Gastroesophageal sphincter (tissue), 4 donors: ENCODE data around the gene FOXJ3. TPM values are rescaled to one million over a fixed set of nuclear protein-coding genes. Genes with fewer than 3 reads are reported as not detected.

Experiments used
- ATAC-seq: fragments of 150-250 bp; one replicate; pipeline ENCODE4 v1.9.1; 2016; ENCODE audit warnings: mild to moderate bottlenecking, moderate library complexity
- H3K27ac ChIP-seq, 4 donors: fragments of 200-600 bp; sonication (generic) in 3 of 4; 1 replicate in 3 of 4; 2 replicates in 1 of 4; pipeline ENCODE4 v1.5.1; 2016 to 2019
- H3K27me3 ChIP-seq: fragments of 200-600 bp; sonication (generic); one replicate; pipeline ENCODE4 v1.5.1; 2019
- H3K36me3 ChIP-seq, 2 donors: fragments of 200-600 bp; sonication (generic); one replicate each; pipeline ENCODE4 v1.5.1; 2019; ENCODE audit warnings: control low read depth in 1 of 2
- H3K4me1 ChIP-seq, 3 donors: fragments of 200-600 bp; sonication (generic); 1 replicate in 2 of 3; 2 replicates in 1 of 3; pipeline ENCODE4 v1.5.1; 2016 to 2019; ENCODE audit warnings: control low read depth in 2 of 3
- H3K4me3 ChIP-seq, 2 donors: fragments of 200-600 bp; sonication (generic); one replicate each; pipeline ENCODE4 v1.5.1; 2019; ENCODE audit warnings: mild to moderate bottlenecking in 1 of 2, moderate library complexity in 1 of 2
- H3K9me3 ChIP-seq, 3 donors: fragments of 200-600 bp; sonication (generic); one replicate each; pipeline ENCODE4 v1.5.1; 2017 to 2019; ENCODE audit warnings: control low read depth in 2 of 3
- EP300 ChIP-seq: sonication (generic); formaldehyde crosslinking; IDR thresholded peaks from one replicate; pipeline ENCODE4 v1.6.1; 2017; ENCODE audit warnings: antibody characterized with exemption, mild to moderate bottlenecking
- POLR2A ChIP-seq, 2 donors: fragments of 450-650 bp; IDR thresholded peaks; one replicate each; pipeline ENCODE4 v1.6.1; 2017; ENCODE audit warnings: antibody characterized with exemption in 2 of 2, mild to moderate bottlenecking in 2 of 2, moderate library complexity in 1 of 2
- POLR2AphosphoS5 ChIP-seq: sonication (generic); formaldehyde crosslinking; IDR thresholded peaks from one replicate; pipeline ENCODE4 v1.6.1; 2017; ENCODE audit warnings: antibody characterized with exemption
- WGBS, 2 donors: methylation state at CpG; one replicate each; pipeline ENCODE4 v1.1.5; 2018; ENCODE audit warnings: low coverage in 1 of 2; 5-methylcytosine and 5-hydroxymethylcytosine counted together
- total RNA-seq, 4 donors: library from RNA; depleted of rRNA; stranded (reverse); fragments of >200 nt; gene quantifications; one replicate each; pipeline ENCODE4 v1.1.0, GENCODE V29; 2016
- TF ChIP-seq, protein P1 (sequence below), 4 experiments: fragments of 200-600 bp in 2 of 4; fragments of 450-650 bp in 2 of 4; sonication (generic) in 1 of 4; IDR thresholded peaks; one replicate each; pipeline ENCODE4 v1.5.1; 2017 to 2019; ENCODE audit warnings: antibody characterized with exemption in 4 of 4, mild to moderate bottlenecking in 2 of 4, moderate library complexity in 2 of 4

FOXJ3 gene
- total RNA-seq, 4 donors from 2014 or later = 36.3 to 57.1 (median 41.4) TPM

DNA sequence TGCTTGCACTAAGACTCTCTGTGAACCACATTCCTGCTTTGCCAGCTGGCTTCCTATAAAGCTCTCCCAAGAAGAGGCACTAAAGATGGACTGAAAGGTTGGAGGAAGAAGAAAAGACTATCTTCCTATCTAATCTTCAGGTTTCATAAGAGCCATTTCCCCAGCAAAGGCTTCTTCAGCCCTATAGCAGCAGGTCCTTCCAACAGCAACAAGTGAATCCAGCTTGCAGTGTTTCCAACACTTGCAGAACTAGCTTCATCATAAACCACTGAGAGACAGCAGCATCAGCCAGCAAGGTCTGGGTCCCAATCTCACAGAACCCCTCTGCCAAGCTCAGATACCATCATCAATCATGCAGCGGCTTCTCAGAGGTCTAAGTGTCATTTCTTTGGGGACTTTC lies 28.1 kb downstream of the FOXJ3 start:
- Histone ChIP-seq H3K27ac (no peak overlapping the region), H3K4me3 (no peak overlapping the region), H3K9me3 (no peaks in the 10 kb centered on the region), H3K36me3 (no peaks in the 10 kb centered on the region), H3K27me3 (no peaks in the 10 kb centered on the region), H3K4me1 (peaks cover 0 to 19% (median 0%) of the 10 kb centered on the region in 3 donors)
- no peak for TF ChIP-seq POLR2A (IDR thresholded peaks at IDR 0.05)
- TF ChIP-seq POLR2AphosphoS5 = no peak
- TF ChIP-seq EP300 = no peak
- TF ChIP-seq, protein P1, sequence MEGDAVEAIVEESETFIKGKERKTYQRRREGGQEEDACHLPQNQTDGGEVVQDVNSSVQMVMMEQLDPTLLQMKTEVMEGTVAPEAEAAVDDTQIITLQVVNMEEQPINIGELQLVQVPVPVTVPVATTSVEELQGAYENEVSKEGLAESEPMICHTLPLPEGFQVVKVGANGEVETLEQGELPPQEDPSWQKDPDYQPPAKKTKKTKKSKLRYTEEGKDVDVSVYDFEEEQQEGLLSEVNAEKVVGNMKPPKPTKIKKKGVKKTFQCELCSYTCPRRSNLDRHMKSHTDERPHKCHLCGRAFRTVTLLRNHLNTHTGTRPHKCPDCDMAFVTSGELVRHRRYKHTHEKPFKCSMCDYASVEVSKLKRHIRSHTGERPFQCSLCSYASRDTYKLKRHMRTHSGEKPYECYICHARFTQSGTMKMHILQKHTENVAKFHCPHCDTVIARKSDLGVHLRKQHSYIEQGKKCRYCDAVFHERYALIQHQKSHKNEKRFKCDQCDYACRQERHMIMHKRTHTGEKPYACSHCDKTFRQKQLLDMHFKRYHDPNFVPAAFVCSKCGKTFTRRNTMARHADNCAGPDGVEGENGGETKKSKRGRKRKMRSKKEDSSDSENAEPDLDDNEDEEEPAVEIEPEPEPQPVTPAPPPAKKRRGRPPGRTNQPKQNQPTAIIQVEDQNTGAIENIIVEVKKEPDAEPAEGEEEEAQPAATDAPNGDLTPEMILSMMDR (IDR thresholded peaks at IDR 0.05) = no peak
- no peak for ATAC-seq
- 85 to 100% methylated on average over 1 of the region's 1 CpG for WGBS, 2 donors

DNA sequence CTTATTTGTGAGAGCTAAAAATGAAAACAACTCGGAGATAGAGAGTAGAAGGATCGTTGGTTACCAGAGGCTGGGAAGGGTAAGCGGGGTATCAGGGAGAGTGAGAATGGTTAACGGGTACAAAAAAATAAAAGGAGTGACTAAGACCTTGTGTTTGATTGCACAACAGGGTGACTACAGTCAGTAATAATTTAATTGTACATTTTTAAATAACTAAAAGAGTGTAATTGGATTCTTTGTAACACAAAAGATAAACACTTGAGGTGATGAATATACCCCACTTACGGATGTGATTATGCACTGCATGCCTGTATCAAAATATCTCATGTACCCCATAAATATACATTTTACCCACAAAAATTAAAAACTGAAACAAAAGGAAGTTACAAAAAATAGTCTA lies 29.4 kb downstream of the FOXJ3 start:
- Histone ChIP-seq H3K36me3 (no peaks in the 10 kb centered on the region), H3K4me3 (no peak overlapping the region), H3K27me3 (no peaks in the 10 kb centered on the region), H3K27ac (no peak overlapping the region), H3K4me1 (peaks cover 0 to 8% (median 0%) of the 10 kb centered on the region in 3 donors), H3K9me3 (no peaks in the 10 kb centered on the region)
- TF ChIP-seq POLR2A (IDR thresholded peaks at IDR 0.05) = no peak
- TF ChIP-seq, protein P1 (IDR thresholded peaks at IDR 0.05) = no peak
- TF ChIP-seq EP300 = no peak
- TF ChIP-seq POLR2AphosphoS5 = no peak
- no peak for ATAC-seq
- 64 to 81% methylated on average over 5 of the region's 5 CpGs for WGBS, 2 donors

- Histone ChIP-seq H3K27me3 (no peaks in the 10 kb centered on the region), H3K9me3 (no peaks in the 10 kb centered on the region), H3K4me1 (peaks cover 0 to 6% (median 0%) of the 10 kb centered on the region in 3 donors), H3K4me3 (no peak overlapping the region), H3K36me3 (no peaks in the 10 kb centered on the region), H3K27ac (no peak overlapping the region)
- no peak for ATAC-seq
- 100% methylated on average over 1 of the region's 1 CpG for WGBS, 2 donors
- TF ChIP-seq POLR2A (IDR thresholded peaks at IDR 0.05) = no peak
- TF ChIP-seq, protein P1 (IDR thresholded peaks at IDR 0.05) = no peak
- TF ChIP-seq POLR2AphosphoS5 = no peak
- no peak for TF ChIP-seq EP300
These were observed 33.0 kb downstream of the FOXJ3 start for GRCh38 chr1:42302034-42302433.

- 96 to 100% methylated on average over 2 of the region's 2 CpGs for WGBS, 2 donors
- Histone ChIP-seq H3K36me3 (no peaks in the 10 kb centered on the region), H3K4me3 (no peak overlapping the region), H3K27ac (no peak overlapping the region), H3K27me3 (no peaks in the 10 kb centered on the region), H3K4me1 (no peaks in the 10 kb centered on the region), H3K9me3 (no peaks in the 10 kb centered on the region)
- ATAC-seq = no peak
- TF ChIP-seq POLR2A (IDR thresholded peaks at IDR 0.05) (no peak), EP300 (no peak), POLR2AphosphoS5 (no peak)
- TF ChIP-seq, protein P1 (IDR thresholded peaks at IDR 0.05) = no peak
These were observed 36.5 kb downstream of the FOXJ3 start for GRCh38 chr1:42298520-42298919.

- ATAC-seq = no peak
- H3K9me3 ChIP-seq = no peaks in the 10 kb centered on the region
- no peak overlapping the region for H3K27ac ChIP-seq
- no peaks in the 10 kb centered on the region for H3K27me3 ChIP-seq
- H3K36me3 ChIP-seq = no peaks in the 10 kb centered on the region
- H3K4me1 ChIP-seq = no peaks in the 10 kb centered on the region
- no peak for TF ChIP-seq POLR2A (IDR thresholded peaks at IDR 0.05)
- TF ChIP-seq POLR2AphosphoS5 = no peak
- TF ChIP-seq, protein P1 (IDR thresholded peaks at IDR 0.05) = no peak
- no peak overlapping the region for H3K4me3 ChIP-seq
- 96 to 98% methylated on average over 4 to 5 of the region's 5 CpGs for WGBS, 2 donors
These were observed 39.2 kb downstream of the FOXJ3 start for GRCh38 chr1:42295816-42296215.
